Left lung (tissue), 10 donors: ENCODE measurements around the gene STOML1. TPM values are rescaled to one million over a fixed set of nuclear protein-coding genes. Genes with fewer than 3 reads are reported as not detected.

Experiments used
- ATAC-seq: fragments of 200-7000 bp; cut with Tn5 transposase; one replicate; pipeline ENCODE4 v1.9.1; 2020; ENCODE audit warnings: moderate library complexity
- DNase-seq, 4 donors: peaks; one replicate each; pipeline ENCODE4 v3.0.0-alpha.2; 2013 to 2020
- H3K27ac ChIP-seq, 2 donors: fragments of 200-600 bp; sonication (generic) in 1 of 2; one replicate each; pipeline versions ENCODE4 v1.5.0 to v1.8.0; 2020 to 2021
- H3K27me3 ChIP-seq, 2 donors: fragments of 200-600 bp; sonication (generic) in 1 of 2; one replicate each; pipeline versions ENCODE4 v1.5.0 to v1.8.0; 2020 to 2021
- H3K36me3 ChIP-seq, 2 donors: fragments of 200-600 bp; sonication (generic) in 1 of 2; one replicate each; pipeline versions ENCODE4 v1.5.0 to v1.8.0; 2020 to 2021
- H3K4me1 ChIP-seq, 2 donors: fragments of 200-600 bp; one replicate each; pipeline ENCODE4 v1.8.0; 2021
- H3K4me3 ChIP-seq, 2 donors: fragments of 200-600 bp; sonication (generic) in 1 of 2; one replicate each; pipeline versions ENCODE4 v1.5.0 to v1.8.0; 2020 to 2021; ENCODE audit warnings: mild to moderate bottlenecking in 1 of 2
- H3K9me3 ChIP-seq, 2 donors: fragments of 200-600 bp; sonication (generic) in 1 of 2; one replicate each; pipeline versions ENCODE4 v1.5.0 to v1.8.0; 2020 to 2021
- intact Hi-C, 2 donors: fragments of 100-400 bp; cut with DNase I; formaldehyde crosslinking; loops; one replicate each; pipeline versions ENCODE4 v1.11.2 to v1.14.2; 2022
- polyA plus RNA-seq, 6 donors: library from polyadenylated mRNA; unstranded; fragments of 120-200 nt; gene quantifications; one replicate each; pipeline ENCODE4 v1.2.1, GENCODE V29; 2013; ENCODE audit not compliant: insufficient read length in 6 of 6
- total RNA-seq, 2 donors: library from RNA; stranded (reverse); fragmentation: NEBNext Ultra II Directional; extraction: Animal tissue kit (Norgen Biotek cat#: 25700); gene quantifications; one replicate each; pipeline ENCODE4 v1.2.1, GENCODE V29; 2021
- TF ChIP-seq, protein P1 (sequence below), 2 donors: fragments of 200-600 bp; sonication (generic) in 1 of 2; IDR thresholded peaks; one replicate each; pipeline versions ENCODE4 v1.5.0 to v1.8.0; 2021; ENCODE audit warnings: antibody characterized with exemption in 2 of 2
- donor health status: DM: no; HTN: yes; CAD: no.
- donor health status: DM: no; HTN: no; CAD: no.

The STOML1 gene
- total and polyA plus RNA-seq, 8 donors = 10.9 to 29.3 (median 13.7) TPM

DNA sequence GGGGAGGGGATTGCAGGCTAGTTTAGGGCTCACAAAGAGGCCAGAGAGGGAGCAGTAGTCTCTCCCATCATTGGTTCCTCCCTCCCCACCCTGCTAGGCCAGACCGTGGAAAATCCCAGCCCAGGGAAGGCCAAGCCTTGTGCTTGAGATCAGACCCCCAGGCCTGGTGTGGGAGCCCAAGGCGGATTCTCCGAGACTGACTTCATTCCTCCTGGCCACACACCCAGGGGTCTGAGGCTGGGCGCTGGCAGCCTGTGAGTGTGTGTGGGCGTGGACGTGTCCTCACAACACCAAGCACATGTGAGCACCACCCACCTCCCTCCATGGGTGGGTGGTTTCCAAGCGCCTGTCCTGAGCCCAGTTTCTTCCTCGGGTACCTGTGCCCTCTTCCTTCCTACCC lies 61.7 kb downstream of the STOML1 start:
- no peak for ATAC-seq
- TF ChIP-seq, protein P1, sequence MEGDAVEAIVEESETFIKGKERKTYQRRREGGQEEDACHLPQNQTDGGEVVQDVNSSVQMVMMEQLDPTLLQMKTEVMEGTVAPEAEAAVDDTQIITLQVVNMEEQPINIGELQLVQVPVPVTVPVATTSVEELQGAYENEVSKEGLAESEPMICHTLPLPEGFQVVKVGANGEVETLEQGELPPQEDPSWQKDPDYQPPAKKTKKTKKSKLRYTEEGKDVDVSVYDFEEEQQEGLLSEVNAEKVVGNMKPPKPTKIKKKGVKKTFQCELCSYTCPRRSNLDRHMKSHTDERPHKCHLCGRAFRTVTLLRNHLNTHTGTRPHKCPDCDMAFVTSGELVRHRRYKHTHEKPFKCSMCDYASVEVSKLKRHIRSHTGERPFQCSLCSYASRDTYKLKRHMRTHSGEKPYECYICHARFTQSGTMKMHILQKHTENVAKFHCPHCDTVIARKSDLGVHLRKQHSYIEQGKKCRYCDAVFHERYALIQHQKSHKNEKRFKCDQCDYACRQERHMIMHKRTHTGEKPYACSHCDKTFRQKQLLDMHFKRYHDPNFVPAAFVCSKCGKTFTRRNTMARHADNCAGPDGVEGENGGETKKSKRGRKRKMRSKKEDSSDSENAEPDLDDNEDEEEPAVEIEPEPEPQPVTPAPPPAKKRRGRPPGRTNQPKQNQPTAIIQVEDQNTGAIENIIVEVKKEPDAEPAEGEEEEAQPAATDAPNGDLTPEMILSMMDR (IDR thresholded peaks at IDR 0.05) = no peak
- Histone ChIP-seq H3K36me3 (no peaks in the 10 kb centered on the region), H3K27me3 (peaks cover 0 to 52% of the 10 kb centered on the region in 2 donors), H3K4me3 (no peak overlapping the region), H3K9me3 (no peaks in the 10 kb centered on the region), H3K4me1 (peaks cover 13 to 32% of the 10 kb centered on the region in 2 donors), H3K27ac (peak overlapping the region in 1 of 2 donors; percentile 23)
- peak in 1 of 4 donors; percentile 58 for DNase-seq
- intact Hi-C loops = no loop called here

DNA sequence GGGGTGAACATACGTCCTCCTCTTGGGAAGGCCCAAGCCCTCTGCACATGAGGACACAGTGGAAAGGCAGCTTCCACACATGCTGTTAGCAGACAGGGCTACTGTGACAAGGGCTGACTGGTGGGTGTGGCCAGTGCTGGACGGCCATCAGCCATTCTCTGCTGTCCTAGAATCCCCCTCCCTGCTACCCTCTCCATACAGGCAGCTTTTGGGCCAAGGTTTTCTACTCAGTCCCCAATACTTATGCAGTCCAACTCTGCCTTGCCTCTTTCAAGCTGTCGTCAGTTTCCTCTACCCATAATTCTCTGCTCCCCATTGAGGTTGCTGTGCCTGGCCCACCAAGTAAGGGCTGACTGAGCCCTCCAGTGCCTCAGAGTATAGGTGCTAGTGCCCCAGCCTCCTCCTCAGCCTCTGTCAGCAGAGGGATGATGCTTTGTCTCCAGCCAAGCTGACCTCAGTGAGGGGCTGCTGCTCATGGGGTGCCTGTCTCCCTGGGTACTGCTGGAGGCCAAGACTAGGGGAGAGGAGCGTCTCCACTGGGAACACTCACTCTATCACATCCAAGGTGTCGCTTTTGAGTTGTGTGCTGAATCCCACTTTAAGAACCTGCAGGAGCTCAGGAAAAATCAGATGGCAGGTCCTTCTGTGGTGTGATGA lies 63.0 kb downstream of the STOML1 start:
- Histone ChIP-seq H3K9me3 (no peaks in the 10 kb centered on the region), H3K27ac (no peak overlapping the region), H3K36me3 (no peaks in the 10 kb centered on the region), H3K4me3 (no peak overlapping the region), H3K4me1 (peaks cover 18 to 41% of the 10 kb centered on the region in 2 donors), H3K27me3 (peaks cover 0 to 52% of the 10 kb centered on the region in 2 donors)
- DNase-seq (no peak), ATAC-seq (no peak)
- intact Hi-C loops = no loop called here
- TF ChIP-seq, protein P1 (IDR thresholded peaks at IDR 0.05) = no peak

Other genes with a start within 250 kb of the STOML1 start
- 10 to 100 TPM in 1 of 2 donors, 1 to 10 TPM in 1; 2.8 to 10.4 TPM for gene INSYN1, start 238.9 kb downstream of the STOML1 start, total RNA-seq
- gene INSYN1, start 238.9 kb downstream of the STOML1 start, polyA plus RNA-seq = 10 to 100 TPM; 17.7 to 40.7 (median 25.9) TPM
- gene TBC1D21, start 118.7 kb downstream of the STOML1 start, total RNA-seq = not detected
- not detected for gene TBC1D21, start 118.7 kb downstream of the STOML1 start, polyA plus RNA-seq
- gene LOXL1, start 65.8 kb downstream of the STOML1 start, total RNA-seq = 10 to 100 TPM; 22.3 to 37.0 TPM
- gene LOXL1, start 65.8 kb downstream of the STOML1 start, polyA plus RNA-seq = 100 to 1,000 TPM; 130 to 195 (median 154) TPM
- gene PML, start 2.4 kb upstream of the STOML1 start, total RNA-seq = 10 to 100 TPM; 61.2 to 75.2 TPM
- 10 to 100 TPM; 41.8 to 54.8 (median 45.3) TPM for gene PML, start 2.4 kb upstream of the STOML1 start, polyA plus RNA-seq
- not detected for gene GOLGA6A, start 90.3 kb upstream of the STOML1 start, total RNA-seq
- under 1 TPM; 0.06 to 0.56 (median 0.32) TPM for gene GOLGA6A, start 90.3 kb upstream of the STOML1 start, polyA plus RNA-seq
- gene ISLR2, start 138.3 kb upstream of the STOML1 start, total RNA-seq = 1 to 10 TPM; 1.3 to 2.2 TPM
- gene ISLR2, start 138.3 kb upstream of the STOML1 start, polyA plus RNA-seq = 1 to 10 TPM; 5.4 to 8.4 (median 7.3) TPM
- 10 to 100 TPM; 10.4 to 43.7 TPM for gene ISLR, start 181.4 kb upstream of the STOML1 start, total RNA-seq
- 10 to 100 TPM; 51.2 to 60.1 (median 53.7) TPM for gene ISLR, start 181.4 kb upstream of the STOML1 start, polyA plus RNA-seq
- under 1 TPM; 0.38 to 0.60 TPM for gene STRA6, start 210.5 kb upstream of the STOML1 start, total RNA-seq
- gene STRA6, start 210.5 kb upstream of the STOML1 start, polyA plus RNA-seq = 10 to 100 TPM in 1 of 6 donors, 1 to 10 TPM in 5; 4.3 to 10.7 (median 7.0) TPM
- gene CCDC33, start 244.0 kb upstream of the STOML1 start, total RNA-seq = 1 to 10 TPM in 1 of 2 donors, not detected in 1; 3.2 TPM
- 1 to 10 TPM in 5 of 6 donors, under 1 TPM in 1; 1.00 to 2.6 (median 1.8) TPM for gene CCDC33, start 244.0 kb upstream of the STOML1 start, polyA plus RNA-seq